Measurements from ENCODE around the gene EEIG1. TPM values are rescaled to one million over a fixed set of nuclear protein-coding genes. Genes with fewer than 3 reads are reported as not detected.

The EEIG1 gene
- polyA plus RNA-seq, 12 donors = 12.7 to 37.2 (median 14.9) TPM; not detected in 1

GRCh38 chr9:128003966-128004604, 23.3 kb upstream of the EEIG1 start:
- DNase-seq = no peak

- no peak for DNase-seq
Observed at GRCh38 chr9:128002959-128003358, 22.2 kb upstream of the EEIG1 start.

- no peak for DNase-seq
Observed at GRCh38 chr9:128001779-128002298, 21.1 kb upstream of the EEIG1 start.

DNA sequence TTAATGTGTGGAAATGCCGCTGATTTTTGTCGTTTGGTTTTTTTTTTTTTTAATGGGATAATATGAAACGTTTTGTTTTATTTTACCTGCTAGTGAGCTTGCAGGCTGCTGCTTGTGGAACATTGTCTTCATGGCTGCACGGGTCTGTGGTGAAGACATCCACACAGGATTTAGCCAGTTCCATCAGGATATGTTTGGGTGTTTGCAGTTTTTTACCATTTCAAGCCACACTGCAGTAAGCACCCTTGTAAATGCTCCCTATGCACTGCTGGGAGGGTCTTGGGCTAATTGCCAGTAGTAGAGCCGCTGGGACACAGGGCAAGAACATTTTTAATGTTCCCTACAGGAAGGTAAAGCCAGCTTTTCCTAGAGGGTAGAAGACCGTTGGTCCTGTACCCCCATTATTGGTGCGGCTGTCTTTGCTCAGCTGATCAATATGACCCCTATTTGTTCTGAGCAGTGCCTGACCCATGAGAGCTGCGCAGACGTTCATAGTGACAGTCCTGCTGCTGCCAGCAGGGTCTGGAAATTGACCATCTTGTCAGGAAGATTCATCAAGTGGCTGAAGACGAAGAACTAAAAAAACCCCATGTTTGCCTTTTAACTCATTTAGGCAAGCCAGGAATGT, 20.5 kb upstream of the EEIG1 start:
- DNase-seq = no peak

DNA sequence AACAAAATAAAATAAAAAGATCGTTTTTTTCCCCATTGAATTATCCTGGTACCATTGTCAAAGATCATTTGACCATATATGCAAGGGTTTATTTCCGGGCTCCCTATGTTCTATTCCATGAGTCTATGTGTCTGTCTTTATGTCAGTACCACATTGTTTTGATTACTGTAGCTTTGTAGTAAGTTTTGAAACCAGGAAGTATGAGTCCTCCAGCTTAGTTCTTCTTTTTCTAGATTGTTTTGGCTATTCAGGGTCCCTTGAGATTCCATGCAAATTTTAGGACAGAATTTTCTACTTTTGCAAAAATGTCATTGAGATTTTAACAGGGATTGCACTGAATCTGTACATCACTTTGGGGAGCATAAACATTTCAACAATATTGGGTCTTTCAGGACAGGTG, 18.7 kb upstream of the EEIG1 start:
- no peak for DNase-seq

- no peak for DNase-seq
Observed at GRCh38 chr9:127993721-127994120, 12.9 kb upstream of the EEIG1 start.

DNA sequence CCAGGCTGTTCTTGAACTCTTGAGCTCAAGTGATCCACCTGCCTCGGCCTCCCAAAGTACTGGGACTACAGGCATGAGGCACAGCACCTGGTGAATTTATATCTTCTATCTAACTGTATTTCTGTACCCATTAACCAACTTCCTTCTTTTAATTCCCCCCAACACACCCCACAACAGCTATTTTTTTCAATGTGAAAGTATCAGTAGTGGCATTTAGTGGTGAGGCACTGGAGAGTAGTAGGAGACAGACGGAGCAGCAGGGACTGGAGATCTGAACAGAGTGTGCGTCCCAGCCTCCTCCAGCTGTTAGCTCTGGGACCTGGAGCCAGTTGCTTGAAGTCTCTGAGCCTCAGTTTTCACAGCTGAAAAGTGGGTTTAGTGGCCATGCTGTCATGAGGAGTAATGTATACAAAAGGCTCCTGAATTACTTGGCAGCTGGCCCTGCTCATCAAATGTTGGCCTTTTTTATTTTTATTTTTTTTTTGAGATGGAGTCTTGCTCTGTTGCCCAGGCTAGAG, 11.0 kb upstream of the EEIG1 start:
- no peak for DNase-seq

- DNase-seq = no peak
Observed at GRCh38 chr9:127991017-127991756, 10.4 kb upstream of the EEIG1 start.

DNA sequence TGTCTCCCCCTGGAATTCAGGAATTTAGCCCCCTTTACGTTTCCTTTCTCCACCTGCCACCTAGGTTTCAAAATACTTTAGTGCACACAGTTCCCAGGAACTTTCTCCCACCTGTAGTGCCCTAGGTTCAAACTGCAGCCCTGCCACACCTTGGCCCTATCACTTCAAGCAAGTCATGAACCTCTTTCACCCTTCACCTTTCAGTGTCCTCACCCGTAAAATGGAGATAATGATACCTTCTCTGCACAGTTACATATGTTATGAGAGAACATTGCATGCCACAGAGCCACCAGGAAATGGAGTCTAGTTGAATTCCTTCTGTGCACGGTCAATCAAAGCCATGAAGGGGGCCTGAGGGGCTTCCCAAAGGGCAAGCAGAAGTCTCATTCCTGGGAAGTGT, 9.8 kb upstream of the EEIG1 start:
- DNase-seq = no peak

- no peak for DNase-seq
Observed at GRCh38 chr9:127989094-127989493, 8.3 kb upstream of the EEIG1 start.

- DNase-seq = no peak
Observed at GRCh38 chr9:127987103-127987614, 6.4 kb upstream of the EEIG1 start.

GRCh38 chr9:127985011-127985410, 4.2 kb upstream of the EEIG1 start:
- no peak for DNase-seq

- no peak for DNase-seq
Observed at GRCh38 chr9:127983847-127984289, 3.1 kb upstream of the EEIG1 start.

DNA sequence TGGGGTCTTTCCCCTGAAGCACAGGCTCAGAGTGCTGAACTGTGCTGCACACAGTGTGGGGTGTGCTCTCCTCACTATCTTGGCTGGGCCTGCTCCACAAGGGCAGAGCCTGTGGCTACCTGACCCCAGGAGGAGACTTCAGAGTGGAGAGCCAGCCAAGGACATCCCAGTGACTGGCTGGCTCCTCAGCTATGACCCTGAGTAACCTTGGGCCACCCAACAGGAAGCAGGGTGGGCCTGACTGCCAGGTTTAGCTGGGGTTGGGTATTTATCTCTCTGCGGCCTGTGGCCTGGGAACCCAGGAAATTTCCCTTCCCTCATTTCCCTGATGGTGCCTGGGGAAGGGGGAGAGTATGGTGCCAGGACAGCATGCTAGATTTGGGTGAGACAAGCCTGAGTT, 2.1 kb upstream of the EEIG1 start:
- no peak for DNase-seq

DNA sequence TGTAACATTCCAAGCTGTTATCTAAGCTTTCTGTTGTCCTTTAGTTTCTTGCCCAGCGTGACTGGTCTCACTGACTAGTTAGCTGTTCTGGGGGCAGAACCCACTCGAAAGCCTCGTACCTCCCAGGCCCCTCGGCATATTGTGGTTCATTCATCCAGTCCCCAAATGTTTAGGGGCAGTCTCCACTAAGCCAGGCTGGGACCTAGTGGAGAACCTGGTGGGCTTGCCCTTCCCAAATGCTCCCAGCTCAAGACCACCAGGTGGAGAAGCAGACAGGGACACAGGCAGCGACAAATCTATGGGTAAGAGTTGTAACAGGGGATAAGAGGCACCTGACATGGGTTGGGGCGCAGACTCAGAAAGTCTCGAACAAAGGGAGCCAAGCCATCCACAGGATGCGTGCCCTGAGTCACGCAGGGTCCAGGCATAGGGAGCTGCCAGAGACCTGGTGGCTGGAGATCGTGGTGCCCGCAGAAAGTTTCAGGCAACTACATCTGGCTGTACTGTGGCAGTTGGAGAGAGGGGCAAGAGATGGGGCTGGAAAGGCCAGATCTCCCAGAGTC, 851 bp upstream of the EEIG1 start:
- DNase-seq = no peak

- DNase-seq = no peak
Observed at GRCh38 chr9:127980060-127980705, 606 bp downstream of the EEIG1 start.

DNA sequence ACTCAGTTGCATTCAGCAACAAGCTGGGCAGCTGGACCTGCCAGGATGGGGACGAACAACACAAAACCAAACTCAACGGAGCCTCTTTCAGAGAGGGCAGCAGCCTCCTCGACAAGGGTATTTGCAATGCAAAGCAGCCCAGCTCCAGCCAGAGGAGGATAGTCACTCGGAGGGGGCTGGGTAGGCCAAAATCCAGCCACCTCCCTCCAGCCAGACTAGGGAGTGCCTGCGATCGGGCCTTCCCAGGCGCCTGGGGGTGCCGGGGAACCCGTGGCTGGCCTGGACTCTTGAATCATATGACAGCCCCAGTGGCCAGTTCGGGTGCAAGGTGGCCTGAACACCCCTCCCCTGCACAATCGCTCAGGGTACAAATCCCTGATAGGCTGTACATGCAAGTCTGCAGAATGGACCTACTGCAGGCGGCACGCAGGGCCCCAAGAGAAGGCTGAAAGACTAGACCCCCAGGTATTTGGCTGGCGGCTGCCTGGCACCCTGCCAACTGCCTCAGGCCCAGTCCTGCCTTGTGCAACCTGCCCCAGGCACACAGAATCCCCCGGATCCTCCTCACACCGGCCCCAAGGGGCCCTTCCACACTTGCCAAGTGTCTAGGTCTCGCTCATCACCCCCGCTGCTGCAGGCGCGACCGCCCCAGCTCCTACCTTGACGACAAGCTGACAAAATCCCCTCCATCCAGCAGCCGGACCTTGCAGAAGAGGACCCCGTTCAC, 1.3 kb downstream of the EEIG1 start:
- DNase-seq = no peak

DNA sequence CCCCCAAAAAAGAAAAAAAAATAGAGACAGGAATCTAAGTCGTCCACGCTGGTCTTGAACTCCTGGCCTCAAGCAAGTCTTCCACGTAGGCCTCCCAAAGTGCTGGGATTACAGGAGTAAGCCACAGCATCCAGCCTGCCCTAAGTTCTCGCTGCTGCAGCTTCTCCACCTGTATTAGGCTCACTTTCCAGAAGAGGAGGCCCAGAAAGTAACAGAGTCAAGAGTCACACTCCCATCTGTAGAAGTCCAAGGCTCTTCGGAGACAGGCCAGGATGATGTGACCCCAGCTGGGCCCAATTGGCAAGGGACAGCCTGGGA, 1.8 kb downstream of the EEIG1 start:
- no peak for DNase-seq

GRCh38 chr9:127977884-127978647, 2.7 kb downstream of the EEIG1 start:
- DNase-seq = no peak
